GM20431 (cell line): ENCODE results near the gene PTCHD4.

Experiments
- in situ Hi-C: fragments of 300-500 bp; cut with MseI, MboI; formaldehyde crosslinking; loops from one replicate; pipeline ENCODE4 v1.15.0; 2020; ENCODE audit warnings: low sequenced_read_pairs; ENCODE audit not compliant: unreplicated experiment

The PTCHD4 gene

DNA sequence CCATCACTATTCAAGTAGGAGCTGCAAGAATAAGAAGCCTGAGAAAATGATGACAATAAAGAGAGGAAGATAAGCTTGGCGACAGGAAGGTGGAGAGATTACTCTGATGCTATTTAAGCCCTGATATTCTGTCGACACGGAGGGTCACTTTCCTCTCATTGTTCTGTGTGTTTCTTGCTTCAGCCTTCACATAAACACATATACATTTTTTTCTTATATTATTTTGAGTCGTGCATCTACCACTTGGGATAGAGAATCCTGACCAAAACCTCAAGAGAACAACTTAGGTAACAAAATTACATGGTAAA, 10.5 kb downstream of the PTCHD4 start:
- in situ Hi-C loops: no loop called here

DNA sequence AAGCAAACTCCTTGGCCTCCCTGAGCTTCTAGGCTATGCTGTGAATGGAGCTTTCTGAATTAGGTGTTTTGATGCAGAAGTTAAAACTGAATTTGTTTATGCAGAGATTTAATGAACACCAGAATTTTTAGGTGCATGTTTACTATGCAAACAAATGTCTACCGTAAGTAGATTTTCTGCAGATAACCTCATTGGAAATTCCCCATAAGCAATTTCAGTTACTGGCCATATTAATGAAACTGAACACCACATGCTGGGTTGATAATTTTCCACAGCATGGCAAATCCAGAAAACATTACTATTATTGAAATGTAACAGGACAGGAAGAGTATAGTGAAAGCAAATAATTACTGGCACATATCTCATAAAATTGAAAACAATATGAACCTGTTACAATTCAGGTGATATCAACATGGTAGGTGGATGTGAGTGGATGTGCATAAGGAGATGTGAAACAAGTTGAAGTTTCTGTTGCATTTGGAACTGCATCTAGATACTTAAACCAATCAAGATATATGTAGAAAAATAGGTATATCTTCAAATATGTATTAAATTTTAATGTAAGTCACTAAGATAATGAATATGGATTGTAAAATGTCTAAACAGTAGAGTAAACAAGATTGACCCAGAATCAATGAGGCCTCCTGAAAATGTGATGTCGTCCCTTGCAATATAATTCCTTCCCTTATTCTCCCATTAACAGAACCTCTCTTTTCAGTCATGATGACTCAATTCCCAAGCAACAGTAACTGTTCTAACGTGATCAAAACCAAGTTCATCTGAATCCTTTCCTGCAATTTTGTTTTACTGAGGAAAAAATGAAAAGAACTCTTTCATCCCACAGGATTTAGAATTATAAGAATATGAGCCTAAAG, 11.0 kb downstream of the PTCHD4 start:
- in situ Hi-C loops: no loop called here

DNA sequence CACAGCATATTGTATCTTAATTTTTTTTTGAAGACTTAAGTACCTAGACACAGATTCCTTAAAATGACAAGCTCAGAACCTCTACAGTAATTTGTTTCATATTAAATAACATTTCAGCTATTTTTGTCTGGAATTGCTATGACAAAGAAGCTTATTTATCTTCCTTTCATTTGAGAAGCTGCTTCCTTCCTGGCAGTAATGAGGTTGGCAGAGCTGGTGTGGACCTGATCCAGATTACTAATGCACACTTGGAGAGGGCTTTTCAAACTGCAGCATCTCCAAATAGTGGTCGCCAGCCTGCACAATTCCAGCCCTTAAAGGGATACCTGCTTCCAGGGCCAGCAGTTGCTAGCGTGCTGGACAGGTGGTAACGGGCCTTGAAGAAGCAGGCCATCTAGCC, 12.1 kb downstream of the PTCHD4 start:
- in situ Hi-C loops: no loop called here

DNA sequence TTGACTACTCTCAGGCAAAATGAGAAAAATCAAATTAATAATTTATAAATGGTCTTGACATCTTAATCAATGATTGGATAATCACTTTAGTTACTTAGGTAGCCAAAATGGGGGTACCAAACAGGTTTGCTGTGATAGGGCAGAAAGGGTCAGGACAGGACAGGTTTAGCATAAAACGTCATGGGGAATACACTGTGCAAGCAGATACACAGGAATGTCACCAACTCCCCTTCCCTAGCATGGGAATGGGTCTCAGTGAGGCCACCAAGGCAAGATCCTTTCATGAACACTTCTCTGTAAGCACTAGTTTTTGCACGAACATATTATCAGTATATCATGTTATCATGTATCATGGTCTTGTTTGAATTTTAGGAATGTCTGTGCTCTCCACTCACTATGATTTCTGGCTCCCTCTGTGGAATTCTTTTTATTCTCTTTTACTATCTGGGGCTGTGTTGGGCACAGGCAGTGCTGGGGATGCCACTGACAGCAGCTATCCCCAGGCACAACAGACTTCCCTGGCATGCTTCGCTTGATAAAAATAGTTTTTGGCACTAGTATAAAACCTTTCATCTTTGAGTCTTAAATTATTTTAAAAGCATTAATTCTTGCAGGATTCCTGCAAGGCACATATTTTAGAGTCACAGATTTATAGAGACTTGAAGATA, 18.3 kb downstream of the PTCHD4 start:
- in situ Hi-C loops: no loop called here

GRCh38 chr6:48090546-48090945, 20.5 kb downstream of the PTCHD4 start:
- in situ Hi-C loops: no loop called here

DNA sequence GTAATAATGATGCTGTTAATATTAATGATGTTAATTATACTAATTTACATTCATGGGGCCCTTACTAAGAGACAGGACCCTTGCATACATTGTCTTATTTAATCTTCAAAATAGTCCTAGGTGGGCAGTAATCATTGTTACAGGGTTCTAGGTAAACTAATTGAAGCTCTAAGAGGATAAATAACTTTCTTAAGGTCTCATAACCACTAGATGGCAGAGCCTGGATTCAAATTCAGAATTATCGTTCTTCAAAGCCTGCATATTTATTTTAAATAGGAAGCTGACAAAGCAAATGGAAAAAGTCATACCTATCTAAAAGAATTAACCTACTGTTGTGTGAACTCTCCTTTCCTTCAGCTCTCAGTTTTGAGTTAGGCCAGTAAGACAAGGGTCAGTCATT, 23.5 kb downstream of the PTCHD4 start:
- in situ Hi-C loops: no loop called here

DNA sequence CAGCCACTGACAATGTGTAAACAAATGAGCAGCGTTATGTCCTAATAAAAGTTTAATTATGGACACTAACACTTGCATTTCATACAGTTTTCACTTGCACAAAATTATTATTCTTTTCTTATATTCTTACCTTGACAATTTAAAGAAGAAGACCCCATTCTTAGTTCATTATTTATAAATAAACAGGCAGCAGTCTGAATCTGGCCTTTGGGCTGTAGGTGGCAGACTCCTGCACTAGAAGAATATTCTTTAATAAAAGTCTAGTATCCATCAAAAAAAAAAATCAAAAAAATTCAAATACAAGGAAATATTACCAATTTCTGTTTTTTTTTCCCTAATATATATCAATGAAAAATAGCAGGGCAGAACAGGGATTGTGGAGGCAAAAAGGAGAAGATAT, 24.8 kb downstream of the PTCHD4 start:
- in situ Hi-C loops: no loop called here

DNA sequence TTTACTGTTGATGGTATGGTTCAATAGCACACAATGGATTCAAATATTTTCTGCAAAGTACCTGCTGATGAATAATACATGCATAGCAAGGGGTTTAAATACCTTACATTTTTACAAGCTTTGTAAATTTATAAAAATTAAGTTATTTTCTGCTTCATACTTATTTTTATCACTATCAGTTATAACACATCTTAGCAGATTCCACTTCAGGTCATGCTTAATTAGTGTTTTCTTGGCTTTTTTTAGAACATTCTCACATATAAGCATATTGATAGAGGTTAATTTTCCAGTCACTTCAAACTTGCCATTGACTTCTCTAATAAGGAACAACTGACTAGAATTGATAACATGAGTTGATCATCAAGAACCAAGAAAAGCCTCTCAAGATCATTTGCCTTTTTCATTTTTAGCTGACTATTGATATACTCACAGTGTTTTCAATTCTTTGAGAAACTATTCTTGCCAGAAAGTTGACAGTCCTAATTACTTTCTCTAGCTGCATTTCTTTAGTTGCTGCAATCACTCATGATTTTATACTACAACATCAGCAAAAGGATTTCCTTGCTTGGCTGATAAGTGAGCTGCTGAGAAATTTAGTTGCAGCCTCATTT, 25.8 kb downstream of the PTCHD4 start:
- in situ Hi-C loops: no loop called here

GRCh38 chr6:48084201-48084600, 26.8 kb downstream of the PTCHD4 start:
- in situ Hi-C loops: no loop called here

DNA sequence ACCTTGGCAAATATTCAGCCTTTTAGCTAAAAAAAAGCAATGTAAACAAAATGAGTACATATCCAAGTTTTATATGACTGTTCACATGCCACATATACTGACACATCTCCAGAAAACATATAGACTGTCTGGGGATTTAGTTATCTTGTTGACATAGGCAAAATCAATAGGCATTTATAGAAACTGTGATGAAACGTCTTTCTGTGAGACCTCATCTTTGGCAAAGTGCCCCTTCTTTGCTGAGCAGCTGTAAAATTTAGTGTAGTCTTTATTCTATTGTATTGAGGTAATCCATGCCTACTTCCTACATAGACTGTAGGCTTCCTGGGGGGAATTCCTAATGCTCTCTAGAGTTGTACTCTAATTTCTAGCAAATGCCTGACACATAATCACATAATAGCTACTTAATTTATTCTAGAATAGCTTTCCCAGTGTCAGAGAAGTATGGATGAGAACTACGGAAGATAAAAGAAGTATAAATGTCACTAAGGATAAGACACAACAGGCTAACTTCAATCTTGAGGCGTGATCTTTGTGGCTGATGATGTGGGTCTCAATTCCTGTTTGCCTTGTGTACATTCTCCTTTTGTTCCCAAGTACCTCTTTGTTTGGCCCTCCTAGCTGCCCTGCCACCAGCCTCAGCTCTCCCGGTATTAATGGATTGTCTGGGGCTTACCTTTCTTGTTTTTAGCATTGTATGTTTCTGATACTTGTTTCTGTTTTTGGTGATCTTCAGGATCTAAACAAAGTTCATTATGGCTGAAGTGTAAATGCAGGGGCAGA, 30.6 kb downstream of the PTCHD4 start:
- in situ Hi-C loops: no loop called here

- in situ Hi-C loops: no loop called here
Observed at GRCh38 chr6:48078120-48078519, 32.9 kb downstream of the PTCHD4 start.

GRCh38 chr6:48075181-48075580, 35.8 kb downstream of the PTCHD4 start:
- in situ Hi-C loops: no loop called here

GRCh38 chr6:48073976-48074767, 36.8 kb downstream of the PTCHD4 start:
- in situ Hi-C loops: no loop called here

DNA sequence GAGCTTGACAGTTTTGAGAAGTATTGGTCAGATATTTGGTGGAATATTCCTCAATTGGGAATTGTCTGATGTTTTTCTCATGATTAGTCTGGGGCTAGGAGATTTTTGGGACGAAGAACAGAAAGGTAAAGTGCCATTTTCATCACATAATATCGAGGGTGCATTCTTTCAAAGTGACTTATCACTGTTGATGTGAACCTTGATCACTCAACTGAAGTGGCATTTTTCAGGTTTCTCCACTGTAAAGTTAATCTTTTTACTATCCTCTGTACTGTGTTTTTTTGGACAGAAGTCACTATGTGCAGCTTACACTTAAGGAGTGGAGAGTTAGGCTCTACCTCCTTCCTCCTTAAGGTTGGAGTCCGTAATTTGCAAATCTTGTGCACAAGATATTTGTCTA, 39.2 kb downstream of the PTCHD4 start:
- in situ Hi-C loops: no loop called here

DNA sequence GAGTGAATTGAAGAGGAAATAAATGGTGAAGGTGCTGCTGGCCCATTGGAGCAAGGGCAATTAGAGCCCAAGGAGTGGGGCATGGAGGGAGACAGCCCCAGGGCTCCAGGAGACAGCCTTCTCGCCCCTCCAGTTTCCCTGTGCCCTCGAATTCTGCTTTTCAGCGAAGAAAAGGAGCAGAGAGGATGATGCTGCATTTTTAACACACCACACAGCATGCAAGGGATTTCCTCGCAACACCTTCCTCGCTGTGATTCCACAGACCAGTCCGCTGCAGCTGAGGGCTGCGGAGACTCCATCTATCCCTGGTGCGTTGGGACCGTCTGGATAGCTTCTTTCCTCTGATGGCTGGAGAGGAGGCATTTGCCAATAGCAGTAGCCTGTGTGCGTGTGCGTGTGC, 41.7 kb downstream of the PTCHD4 start:
- in situ Hi-C loops: no loop called here

- in situ Hi-C loops: no loop called here
Observed at GRCh38 chr6:48068278-48069251, 42.4 kb downstream of the PTCHD4 start.

DNA sequence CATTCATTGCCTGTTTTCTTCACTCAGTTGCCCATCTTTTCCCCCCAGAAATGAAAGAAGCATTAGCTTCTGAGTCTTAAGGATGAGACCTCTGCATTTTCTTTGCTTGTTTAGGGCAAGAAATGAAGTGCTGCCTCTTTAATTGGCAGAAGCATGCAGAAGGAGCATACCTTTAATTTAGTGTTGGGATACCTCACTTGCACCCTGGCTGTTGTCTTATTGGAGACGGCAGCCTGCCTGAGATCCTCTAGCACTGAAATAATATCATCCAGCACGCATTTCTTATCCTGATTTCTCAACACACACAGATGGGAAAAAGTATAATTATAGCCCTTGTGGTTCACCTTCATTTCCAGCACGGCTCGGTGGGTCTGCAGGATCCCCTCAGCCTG, 43.1 kb downstream of the PTCHD4 start:
- in situ Hi-C loops: no loop called here

- in situ Hi-C loops: no loop called here
Observed at GRCh38 chr6:48067148-48067712, 43.8 kb downstream of the PTCHD4 start.
